IPS-18c (cell line): ENCODE data around the gene EPHB2.
"Not testable (repeated sequence)": the region's sequence is repeated elsewhere in the genome, so short reads cannot be mapped to it uniquely, and the experiment has no call there.

Experiments
- H3K4me3 ChIP-seq: 2 replicates; pipeline ENCODE4 v1.7.0; 2013; ENCODE audit warnings: low read depth, mild to moderate bottlenecking, low read length, moderate library complexity; ENCODE audit not compliant: insufficient read depth
- H3K9me3 ChIP-seq: one replicate; pipeline ENCODE4 v1.6.1; 2013; ENCODE audit warnings: mild to moderate bottlenecking, low read length, moderate library complexity; ENCODE audit not compliant: control insufficient read depth, insufficient read depth

Gene EPHB2

DNA sequence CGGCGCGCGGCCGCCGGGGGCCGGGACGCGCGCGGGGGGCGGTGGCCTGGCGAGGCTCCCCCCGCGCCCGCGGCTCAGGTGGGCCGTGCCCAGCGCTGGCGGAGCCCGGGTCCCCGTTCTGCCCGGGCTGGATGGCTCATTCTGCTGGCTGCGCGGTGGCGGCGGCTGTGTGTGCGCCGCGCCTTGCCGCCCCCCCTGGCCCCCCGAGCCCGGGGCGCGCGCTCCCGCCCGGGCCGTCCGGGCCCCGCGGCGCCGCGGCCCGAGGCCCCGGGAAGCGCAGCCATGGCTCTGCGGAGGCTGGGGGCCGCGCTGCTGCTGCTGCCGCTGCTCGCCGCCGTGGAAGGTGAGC is at the start of gene EPHB2:
TSS of gene EPHB2 (plus strand) at position 139 of the 349 bp plus-strand sequence. CDS start at position 283, 144 bp downstream.
- Histone ChIP-seq H3K4me3 (peak within 1 kb of the TSS; percentile 49), H3K9me3 (no peaks in the 10 kb centered on the region)

GRCh38 chr1:22661880-22662279 is 48.8 kb upstream of the EPHB2 start:
- no peak overlapping the region for H3K4me3 ChIP-seq
- H3K9me3 ChIP-seq: peaks cover 2% of the 10 kb centered on the region

- Histone ChIP-seq H3K9me3 (peaks cover 2% of the 10 kb centered on the region), H3K4me3 (no peak overlapping the region)
Observed at GRCh38 chr1:22662318-22662717, 48.3 kb upstream of the EPHB2 start.

- Histone ChIP-seq H3K4me3 (no peak overlapping the region), H3K9me3 (peaks cover 2% of the 10 kb centered on the region)
Observed at GRCh38 chr1:22662986-22663408, 47.6 kb upstream of the EPHB2 start.

- H3K9me3 ChIP-seq: peaks cover 4% of the 10 kb centered on the region
- no peak overlapping the region for H3K4me3 ChIP-seq
Observed at GRCh38 chr1:22665752-22666151, 44.9 kb upstream of the EPHB2 start.

GRCh38 chr1:22666412-22666811 is 44.2 kb upstream of the EPHB2 start:
- peaks cover 4% of the 10 kb centered on the region for H3K9me3 ChIP-seq

DNA sequence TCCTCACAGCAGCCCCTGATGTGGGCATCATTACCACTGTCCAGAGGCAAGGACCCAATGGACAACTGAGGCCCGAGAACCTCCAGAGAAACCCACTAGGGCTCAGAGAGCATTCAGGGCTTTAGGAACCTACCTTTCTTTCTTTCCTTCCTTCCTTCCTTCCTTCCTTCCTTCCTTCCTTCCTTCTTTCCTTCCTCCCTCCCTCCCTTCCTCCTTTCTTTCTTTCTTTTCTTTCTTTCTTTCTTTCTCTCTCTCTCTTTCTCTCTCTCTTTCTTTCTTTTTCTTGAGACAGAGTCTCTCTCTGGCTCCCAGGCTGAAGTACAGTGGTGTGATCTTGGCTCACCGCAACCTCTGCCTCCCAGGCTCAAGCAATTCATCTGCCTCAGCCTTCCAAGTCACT is 41.8 kb upstream of the EPHB2 start:
- H3K9me3 ChIP-seq, H3K4me3 ChIP-seq: not testable (repeated sequence)

More at GRCh38 chr1:22666412-22666811, 44.2 kb upstream of the EPHB2 start:
- no peak overlapping the region for H3K4me3 ChIP-seq

- Histone ChIP-seq H3K9me3 (peaks cover 2% of the 10 kb centered on the region), H3K4me3 (no peak overlapping the region)
Observed at GRCh38 chr1:22670352-22670975, 40.2 kb upstream of the EPHB2 start.

DNA sequence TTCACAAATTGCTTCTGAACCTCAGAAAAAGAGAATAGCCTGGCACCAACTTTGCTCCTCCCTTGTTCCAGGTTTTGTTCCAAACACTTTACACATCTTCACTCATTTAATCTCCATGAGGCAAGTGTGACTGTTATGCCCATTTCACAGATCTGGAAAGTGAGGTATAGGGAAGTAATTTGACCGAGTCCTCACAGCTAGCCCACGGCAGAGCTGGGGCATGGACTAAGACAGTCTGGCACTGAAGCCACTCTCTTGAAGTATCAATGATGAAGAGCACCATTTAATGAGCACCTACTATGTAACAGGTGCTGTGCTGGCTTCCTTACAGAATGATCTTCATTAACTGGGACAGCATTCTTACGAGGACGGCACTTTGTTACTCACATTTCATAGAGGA is 38.6 kb upstream of the EPHB2 start:
- peaks cover 2% of the 10 kb centered on the region for H3K9me3 ChIP-seq
- no peak overlapping the region for H3K4me3 ChIP-seq

- H3K4me3 ChIP-seq: no peak overlapping the region
- H3K9me3 ChIP-seq: peaks cover 2% of the 10 kb centered on the region
Observed at GRCh38 chr1:22673486-22674409, 36.9 kb upstream of the EPHB2 start.

DNA sequence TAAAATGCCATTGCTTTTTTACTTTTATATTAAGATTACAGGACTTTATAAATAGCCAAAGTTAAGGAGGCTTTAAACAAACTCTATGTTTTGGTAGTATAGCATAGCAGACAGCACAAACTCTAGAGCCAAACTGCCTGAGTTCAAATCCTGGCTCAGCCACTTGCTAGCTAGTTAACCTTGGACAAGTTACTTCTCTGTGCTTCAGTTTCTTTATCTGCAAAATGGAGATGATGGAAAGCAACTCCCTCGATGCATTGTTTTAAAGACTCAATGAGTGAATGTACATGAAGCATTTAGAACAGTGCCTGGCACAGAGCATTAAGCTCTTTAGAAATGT is 36.3 kb upstream of the EPHB2 start:
- H3K4me3 ChIP-seq: no peak overlapping the region
- H3K9me3 ChIP-seq: peaks cover 2% of the 10 kb centered on the region

DNA sequence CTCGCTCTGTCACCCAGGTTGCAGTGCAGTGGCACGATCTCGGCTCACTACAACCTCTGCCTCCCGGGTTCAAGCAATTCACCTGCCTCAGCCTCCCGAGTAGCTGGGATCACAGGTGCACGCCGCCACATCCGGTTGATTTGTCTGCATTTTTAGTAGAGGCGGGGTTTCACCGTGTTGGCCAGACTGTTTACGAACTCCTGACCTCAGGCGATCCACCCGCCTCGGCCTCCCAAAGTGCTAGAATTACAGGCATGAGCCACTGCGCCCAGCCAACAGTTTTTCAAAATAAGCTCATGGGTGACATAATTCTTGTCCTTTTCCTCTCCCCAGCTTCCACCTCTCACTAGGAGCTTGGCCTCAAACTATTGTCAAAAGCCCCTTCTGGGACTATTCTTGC is 34.5 kb upstream of the EPHB2 start:
- not testable (repeated sequence) for H3K9me3 ChIP-seq, H3K4me3 ChIP-seq

DNA sequence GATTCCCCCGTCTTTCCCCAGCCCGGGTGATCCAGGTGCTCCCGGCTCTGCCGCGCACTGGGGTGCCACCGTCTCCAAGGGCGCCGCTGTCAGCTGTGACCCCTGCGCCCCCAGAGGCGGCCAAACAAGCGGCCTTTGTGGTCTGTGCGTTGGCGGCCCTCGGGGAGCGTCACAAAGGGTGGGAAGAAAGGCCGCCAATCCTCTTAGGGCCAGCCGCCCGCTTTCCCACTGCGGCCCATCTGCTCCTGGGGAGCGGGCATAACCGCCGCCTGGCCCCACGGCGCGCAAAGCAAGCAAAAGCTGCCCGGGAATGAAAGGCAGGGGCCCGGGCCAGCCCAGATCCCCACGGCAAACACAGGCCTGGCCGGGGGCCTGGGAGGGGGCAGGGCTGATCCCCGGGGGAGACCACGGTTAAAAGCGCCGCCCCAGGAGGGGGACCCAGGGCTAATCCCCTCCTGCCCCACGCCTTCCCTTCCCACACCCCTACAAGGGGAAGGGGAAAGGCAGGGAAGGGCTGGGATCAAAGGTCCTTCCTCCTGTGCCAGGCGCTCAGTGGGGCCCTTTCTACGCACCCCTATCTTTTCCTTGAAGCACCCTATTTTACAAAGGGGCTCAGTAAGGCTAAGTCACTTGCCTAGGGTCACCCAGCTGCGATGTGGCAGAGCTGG is 33.6 kb upstream of the EPHB2 start:
- H3K4me3 ChIP-seq: no peak overlapping the region

GRCh38 chr1:22677931-22678896 is 32.4 kb upstream of the EPHB2 start:
- Histone ChIP-seq H3K4me3 (no peak overlapping the region), H3K9me3 (no peaks in the 10 kb centered on the region)

More for the DNA sequence above, 33.6 kb upstream of the EPHB2 start:
- H3K9me3 ChIP-seq: no peaks in the 10 kb centered on the region

GRCh38 chr1:22680726-22681125 is 29.9 kb upstream of the EPHB2 start:
- H3K4me3 ChIP-seq: no peak overlapping the region

DNA sequence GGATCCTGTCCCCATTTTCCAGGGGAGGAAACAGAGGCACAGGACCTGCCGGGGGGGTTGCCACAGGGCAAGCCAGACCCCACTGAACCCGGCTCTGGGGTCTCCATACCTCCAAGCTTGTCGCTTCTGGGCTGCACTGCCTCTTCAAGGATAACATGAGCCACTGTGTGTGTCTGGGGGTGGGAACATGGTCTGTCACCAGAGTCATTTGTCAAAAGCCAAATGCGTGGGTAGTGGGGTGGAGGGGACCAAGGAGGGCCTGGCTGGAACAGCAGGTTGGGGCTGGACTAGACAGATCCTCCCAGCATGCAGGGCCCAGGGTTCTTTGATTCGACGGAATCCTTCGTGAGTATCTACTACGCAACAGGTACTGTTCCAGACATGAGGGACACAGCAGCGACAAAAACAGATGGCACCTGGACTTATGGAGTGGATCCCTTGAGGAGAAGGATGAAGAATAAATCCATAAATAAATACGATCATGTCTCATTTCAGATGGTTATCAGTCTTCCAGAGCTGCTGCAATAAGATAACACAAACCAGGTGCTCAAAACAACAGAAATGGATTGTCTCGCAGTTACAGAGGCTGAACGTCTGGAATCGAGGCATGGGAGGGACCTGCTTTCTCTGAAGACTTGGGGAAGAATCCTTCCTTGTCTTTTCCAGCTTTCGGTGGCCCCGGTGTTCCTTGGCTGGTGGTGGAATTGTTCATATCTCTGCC is 28.9 kb upstream of the EPHB2 start:
- Histone ChIP-seq H3K4me3 (no peak overlapping the region), H3K9me3 (no peaks in the 10 kb centered on the region)

More at GRCh38 chr1:22680726-22681125, 29.9 kb upstream of the EPHB2 start:
- H3K9me3 ChIP-seq: no peaks in the 10 kb centered on the region
